Measurements from ENCODE around the gene SPECC1L.
"Not testable (repeated sequence)": the region's sequence is repeated elsewhere in the genome, so short reads cannot be mapped to it uniquely, and the experiment has no call there.

SPECC1L gene, protein sequence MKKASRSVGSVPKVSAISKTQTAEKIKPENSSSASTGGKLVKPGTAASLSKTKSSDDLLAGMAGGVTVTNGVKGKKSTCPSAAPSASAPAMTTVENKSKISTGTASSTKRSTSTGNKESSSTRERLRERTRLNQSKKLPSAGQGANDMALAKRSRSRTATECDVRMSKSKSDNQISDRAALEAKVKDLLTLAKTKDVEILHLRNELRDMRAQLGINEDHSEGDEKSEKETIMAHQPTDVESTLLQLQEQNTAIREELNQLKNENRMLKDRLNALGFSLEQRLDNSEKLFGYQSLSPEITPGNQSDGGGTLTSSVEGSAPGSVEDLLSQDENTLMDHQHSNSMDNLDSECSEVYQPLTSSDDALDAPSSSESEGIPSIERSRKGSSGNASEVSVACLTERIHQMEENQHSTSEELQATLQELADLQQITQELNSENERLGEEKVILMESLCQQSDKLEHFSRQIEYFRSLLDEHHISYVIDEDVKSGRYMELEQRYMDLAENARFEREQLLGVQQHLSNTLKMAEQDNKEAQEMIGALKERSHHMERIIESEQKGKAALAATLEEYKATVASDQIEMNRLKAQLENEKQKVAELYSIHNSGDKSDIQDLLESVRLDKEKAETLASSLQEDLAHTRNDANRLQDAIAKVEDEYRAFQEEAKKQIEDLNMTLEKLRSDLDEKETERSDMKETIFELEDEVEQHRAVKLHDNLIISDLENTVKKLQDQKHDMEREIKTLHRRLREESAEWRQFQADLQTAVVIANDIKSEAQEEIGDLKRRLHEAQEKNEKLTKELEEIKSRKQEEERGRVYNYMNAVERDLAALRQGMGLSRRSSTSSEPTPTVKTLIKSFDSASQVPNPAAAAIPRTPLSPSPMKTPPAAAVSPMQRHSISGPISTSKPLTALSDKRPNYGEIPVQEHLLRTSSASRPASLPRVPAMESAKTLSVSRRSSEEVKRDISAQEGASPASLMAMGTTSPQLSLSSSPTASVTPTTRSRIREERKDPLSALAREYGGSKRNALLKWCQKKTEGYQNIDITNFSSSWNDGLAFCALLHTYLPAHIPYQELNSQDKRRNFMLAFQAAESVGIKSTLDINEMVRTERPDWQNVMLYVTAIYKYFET

DNA sequence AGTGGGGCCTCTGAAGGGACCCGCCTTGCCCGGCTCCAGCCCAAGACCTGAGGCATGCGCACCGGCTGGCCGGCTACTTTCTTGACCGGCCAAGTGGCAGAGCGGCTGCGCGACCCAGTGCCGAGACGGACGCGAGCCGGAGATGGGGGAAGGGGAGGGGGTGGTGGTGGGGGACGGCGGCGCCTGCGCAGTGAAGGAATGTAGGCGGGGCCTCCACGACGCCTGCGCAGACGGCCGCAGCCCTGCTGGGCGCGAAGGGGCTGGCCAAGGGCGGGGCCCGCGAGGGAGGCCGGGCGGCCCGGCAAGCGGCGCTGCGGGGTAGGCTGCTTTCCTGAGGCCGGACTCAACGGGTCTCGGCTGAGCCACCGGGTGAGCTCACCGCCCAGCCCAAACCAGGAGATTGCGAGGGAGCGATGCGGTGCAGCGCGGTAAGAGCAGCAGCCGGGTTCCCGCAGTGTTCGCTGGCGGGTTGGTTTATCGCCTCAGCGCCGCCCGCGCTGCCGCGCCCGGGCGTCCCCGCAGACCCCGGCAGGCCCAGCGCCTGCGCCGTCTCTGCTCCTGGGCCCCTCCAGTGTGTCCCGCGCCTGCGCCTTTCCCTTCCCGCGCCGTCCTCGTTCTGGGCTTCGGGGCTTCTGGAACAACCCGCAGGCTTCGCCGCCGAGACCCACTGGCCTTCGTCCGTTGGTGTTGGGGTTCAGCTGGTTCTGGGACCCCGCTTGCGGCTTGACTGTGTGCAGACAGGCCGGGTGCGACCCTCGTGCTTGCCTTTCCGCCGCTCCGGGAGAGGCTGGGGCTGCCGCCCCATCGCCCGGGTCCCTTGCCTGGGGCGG, at the start of gene SPECC1L:
Gene SPECC1L, plus strand, starts transcription at position 276 of the 830 bp plus-strand sequence. CDS start 31,401 bp downstream, outside the sequence.
- peak; percentile 77 to 92 for DNase-seq (ENCODE audit: extremely low read depth in 1 of 2, low read depth in 1 of 2)

DNA sequence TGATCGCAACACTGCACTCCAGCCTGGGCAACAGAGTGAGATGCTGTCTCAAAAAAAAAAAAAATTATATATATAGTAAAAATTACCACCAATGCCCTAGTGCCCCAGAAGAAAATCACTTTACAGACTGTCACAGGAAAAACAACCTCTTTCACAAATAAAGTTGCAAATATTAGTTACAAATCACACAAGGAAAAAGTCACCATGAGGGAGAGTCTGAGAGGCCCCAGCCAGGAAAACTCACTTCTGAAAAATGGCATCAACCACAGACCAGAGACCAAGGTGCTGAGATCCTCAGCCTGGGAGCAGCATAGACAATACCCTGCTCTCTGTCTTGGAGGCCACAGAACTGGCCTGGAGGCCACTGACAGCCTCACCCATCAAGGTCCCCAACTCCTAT, 46.2 kb upstream of the SPECC1L start:
- no peak for DNase-seq (ENCODE audit: extremely low read depth in 1 of 2, low read depth in 1 of 2)

DNA sequence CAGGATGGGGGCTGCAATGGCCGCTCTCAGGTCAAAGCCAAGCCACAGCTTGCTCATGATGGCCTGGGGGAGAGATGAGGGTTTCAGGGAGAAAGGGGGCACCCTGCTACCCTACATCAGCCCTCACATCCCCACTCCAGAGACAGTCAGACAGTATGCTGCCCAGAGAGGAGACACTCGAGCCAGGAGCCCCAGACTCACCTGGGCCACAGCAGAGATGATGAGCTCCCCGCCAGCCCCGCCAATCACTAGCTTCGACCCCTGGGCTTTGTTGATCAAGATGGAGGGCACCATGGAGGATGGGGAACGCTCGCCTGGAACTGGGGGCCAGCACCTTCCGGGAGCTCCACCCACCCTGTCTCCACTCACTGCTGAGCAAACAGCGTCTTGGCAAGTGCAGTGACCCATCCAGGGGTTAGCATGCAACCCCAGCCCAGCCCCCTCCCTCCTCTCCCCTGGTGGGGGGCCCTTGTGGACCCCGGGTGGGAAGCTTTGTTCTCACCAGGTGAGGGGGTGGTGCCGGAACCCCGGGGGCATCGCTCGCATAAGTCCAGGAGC, 45.5 kb upstream of the SPECC1L start:
- DNase-seq (ENCODE audit: extremely low read depth in 1 of 2, low read depth in 1 of 2) = no peak

DNA sequence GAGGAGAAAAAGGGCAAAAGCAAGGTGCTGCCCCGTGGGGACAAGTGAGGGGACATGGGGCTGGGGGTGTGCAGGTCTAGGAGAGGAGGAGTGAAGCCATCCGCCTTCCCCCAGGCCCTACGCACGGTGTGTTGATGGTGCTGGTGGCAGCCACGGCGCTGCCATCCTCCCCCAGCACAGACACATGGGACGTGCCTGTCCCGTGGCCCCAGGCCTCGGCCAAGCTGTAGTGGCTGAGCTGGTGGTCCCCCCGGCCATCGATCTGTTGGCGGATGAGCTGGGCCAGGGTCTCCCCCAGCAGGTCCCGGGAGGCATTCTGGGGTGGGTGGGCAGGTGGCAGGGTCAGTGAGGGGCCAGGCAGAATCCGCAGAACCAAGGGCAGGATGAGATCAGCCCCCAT, 44.7 kb upstream of the SPECC1L start:
- no peak for DNase-seq (ENCODE audit: extremely low read depth in 1 of 2, low read depth in 1 of 2)

DNA sequence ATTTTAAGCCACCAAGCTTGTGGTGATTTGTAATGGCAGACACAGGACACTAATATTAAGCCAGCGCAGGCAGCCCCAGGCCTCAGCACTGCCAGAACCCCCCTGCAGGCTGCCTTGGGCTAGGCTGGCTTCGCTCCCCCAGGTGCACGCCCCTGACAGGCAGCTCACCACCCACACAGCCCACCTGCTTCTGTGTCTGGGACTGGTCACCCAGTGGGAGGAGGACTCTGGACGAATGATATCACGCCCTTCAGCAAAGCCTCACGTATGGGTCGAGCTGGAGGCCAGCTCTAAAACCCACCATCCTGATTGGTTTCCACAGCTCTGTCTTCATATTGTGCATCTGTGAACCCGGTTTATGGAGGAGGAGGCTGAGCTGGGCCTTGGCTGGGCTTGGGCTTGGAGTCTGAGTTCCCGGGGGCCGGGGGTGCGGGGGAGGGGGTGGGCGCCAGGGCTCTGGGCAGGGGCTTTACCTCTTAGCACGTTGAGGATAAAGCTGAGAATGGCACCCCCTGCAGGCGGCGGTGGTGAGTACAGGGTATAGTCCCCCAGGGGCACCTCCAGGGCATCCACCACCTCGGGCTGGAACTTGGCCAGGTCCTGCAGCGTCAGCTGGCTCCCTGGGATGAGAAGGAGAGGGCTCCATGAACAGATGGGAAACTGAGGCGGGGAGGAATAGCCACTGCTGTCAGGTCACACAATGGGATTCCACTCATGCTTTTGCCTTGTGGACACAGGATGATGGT, 39.5 kb upstream of the SPECC1L start:
- DNase-seq (ENCODE audit: extremely low read depth in 1 of 2, low read depth in 1 of 2) = peak; percentile 30 to 40

DNA sequence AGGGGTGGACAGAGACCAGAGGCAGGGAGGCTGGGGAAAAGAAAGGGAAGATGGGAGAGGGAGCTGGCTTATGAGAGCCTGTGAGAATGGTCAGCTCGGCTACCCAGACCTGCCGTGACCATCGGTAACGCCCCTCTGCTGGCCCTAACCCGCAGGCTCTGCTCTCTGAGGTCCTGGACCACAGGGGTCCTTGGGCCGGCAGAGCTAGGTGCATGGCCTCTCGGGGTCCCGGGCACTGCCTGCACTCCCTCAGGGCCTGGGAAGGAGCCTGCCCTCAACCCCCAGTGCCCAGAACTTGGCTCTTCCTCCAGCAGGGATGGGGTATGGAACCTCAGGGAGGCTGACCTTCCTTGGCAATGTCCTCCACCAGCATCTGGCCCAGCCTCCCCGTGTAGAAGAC, 38.9 kb upstream of the SPECC1L start:
- DNase-seq (ENCODE audit: extremely low read depth in 1 of 2, low read depth in 1 of 2) = no peak

DNA sequence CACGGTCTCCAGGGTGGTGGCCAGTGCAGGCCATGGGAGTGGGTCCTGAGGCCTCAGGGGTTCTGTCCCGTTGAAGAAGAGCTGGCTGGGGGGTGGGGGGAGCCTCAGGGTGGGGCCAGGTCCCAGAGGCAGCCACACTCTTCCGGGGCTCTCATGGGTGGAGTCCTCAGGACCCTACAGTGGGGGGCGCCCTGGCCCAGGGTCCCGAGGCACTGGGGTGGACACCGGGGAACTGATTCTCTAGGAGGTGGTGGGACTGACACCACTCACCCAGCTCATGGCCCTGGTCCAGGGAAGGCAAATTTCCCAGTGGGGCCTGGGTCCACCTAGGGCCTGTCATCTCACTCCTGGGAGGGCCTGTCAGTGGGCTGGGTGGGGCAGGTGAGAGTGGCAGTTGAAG, 38.5 kb upstream of the SPECC1L start:
- no peak for DNase-seq (ENCODE audit: extremely low read depth in 1 of 2, low read depth in 1 of 2)

DNA sequence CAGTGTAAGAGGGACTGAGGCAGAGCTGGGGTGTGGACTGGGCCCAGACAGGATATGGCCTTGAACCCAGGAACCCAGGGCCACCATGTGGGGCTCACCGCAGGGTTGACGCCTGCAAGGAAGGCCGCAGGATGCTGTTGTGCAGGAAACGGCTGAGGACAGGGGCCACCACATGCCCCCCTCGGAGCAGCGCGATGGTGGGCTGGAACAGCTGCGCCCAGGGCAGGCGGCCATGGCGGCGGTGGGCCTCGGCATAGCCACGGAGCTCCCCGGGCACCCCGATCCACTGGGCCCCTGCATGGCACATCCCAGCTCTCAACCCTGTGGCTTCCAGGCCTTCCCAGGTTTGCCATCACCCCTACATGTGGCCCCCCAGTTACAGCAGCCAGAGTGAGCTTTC, 37.9 kb upstream of the SPECC1L start:
- DNase-seq (ENCODE audit: extremely low read depth in 1 of 2, low read depth in 1 of 2) = no peak

DNA sequence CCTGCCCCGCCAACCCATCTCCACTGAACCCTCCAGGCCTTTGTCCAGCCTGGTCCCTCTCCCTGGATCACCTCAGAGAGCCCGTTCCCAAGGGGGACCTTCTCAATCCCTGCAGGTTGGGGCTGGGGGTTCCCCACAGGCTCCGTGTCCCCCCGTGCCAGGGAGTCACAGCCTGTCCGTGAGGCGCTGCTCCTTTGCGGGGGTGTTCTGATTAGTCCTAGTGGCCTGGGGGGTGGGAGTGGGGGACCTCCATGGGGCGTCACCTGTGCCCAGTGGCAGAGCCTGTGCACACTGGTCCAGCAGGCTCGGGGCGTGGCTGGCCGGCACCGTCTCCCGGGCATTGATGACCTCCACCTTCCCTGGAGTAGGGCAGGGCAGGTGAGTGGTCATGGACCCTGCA, 37.4 kb upstream of the SPECC1L start:
- no peak for DNase-seq (ENCODE audit: extremely low read depth in 1 of 2, low read depth in 1 of 2)

DNA sequence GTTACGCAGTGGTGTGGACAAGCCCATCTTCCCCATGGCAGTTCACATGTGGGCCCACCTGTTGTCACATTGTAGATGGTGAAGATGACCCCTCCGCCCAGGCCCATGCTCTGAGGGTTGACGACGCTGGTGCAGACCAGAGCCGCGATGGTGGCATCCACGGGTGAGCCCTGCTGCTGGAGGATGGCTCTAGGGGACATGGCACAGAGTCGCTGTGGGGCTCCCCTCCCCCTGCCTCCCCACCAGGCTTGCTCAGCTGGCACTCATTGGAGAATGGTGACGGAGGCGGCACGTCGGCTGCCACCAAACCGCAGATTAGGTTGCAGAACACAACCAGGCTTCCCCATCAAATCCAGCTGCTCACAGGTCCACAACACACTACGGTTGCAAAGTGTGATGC, 36.8 kb upstream of the SPECC1L start:
- DNase-seq (ENCODE audit: extremely low read depth in 1 of 2, low read depth in 1 of 2) = no peak

DNA sequence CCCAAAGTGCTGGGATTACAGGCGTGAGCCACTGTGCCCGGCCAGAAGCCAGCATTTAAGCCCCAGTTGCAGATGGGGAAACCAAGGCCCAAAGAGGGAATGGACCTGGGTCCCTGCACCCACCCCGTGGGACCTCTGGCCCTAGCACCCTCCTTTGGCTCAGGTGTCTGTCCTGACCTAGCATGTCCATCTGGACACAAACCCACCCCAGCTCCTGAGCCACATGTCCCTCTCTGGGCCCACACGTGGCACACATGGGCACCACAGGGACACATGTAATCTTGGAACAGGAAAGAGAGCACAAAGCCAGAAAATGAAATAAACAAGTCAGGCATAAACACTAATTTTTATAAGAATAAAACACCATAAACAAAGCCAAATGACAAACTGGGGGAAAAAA, 35.3 kb upstream of the SPECC1L start:
- DNase-seq (ENCODE audit: extremely low read depth in 1 of 2, low read depth in 1 of 2) = no peak

DNA sequence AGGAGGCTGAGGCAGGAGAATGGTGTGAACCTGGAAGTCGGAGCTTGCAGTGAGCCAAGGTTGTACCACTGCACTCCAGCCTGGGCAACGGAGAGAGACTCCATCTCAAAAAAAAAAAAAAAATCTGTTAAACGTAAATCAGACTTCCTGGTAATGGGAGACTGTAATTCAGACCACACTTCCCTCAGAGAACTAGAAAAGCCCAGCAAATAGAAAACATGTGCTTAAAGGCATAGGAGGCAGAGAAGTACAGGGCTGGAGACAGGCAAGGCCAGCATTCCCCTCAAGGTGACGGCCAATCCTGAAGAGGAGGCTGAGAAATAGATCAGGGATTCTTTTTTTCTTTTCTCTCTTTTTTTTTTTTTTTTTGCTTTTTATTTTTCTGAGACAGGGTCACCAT, 34.0 kb upstream of the SPECC1L start:
- no peak for DNase-seq (ENCODE audit: extremely low read depth in 1 of 2, low read depth in 1 of 2)

DNA sequence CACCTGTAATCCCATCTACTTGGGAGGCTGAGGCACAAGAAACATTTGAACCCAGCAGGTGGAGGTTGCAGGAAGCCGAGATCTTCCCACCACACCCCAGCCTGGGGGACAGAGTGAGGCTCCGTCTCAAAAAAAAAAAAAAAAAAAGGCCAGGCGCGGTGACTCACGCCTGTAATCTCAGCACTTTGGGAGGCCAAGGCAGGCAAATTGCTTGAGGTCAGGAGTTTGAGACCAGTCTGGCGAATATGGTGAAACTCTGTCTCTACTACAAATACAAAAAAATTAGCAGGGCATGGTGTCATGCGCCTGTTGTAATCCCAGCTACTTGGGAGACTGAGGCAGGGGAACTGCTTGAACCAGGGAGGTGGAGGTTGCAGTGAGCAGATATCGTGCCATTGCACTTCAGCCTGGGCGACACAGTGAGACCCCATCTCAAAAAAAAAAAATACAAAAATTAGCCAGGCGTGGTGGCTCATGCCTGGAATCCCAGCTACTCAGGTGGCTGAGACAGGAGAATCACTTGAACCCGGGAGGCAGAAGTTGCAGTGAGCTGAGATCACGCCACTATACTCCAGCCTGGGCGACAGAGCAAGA, 32.4 kb upstream of the SPECC1L start:
- not testable (repeated sequence) for DNase-seq (ENCODE audit: extremely low read depth in 1 of 2, low read depth in 1 of 2)

DNA sequence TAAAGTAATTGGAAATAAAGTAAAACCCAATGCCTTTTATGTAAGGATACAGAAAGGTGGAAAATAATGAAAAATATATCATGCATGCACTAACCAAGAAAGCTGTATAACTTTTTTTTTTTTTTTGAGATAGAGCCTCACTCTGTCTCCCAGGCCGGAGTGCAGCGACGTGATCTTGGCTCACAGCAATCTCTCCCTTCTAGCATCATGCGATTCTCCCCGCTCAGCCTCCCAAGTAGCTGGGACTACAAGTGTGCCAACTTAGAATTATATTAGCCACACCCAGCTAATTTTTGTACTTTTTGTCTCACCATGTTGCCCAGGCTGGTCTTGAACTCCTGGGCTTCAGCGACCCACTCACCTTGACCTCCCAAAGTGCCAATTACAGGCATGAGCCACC, 30.2 kb upstream of the SPECC1L start:
- no peak for DNase-seq (ENCODE audit: extremely low read depth in 1 of 2, low read depth in 1 of 2)

DNA sequence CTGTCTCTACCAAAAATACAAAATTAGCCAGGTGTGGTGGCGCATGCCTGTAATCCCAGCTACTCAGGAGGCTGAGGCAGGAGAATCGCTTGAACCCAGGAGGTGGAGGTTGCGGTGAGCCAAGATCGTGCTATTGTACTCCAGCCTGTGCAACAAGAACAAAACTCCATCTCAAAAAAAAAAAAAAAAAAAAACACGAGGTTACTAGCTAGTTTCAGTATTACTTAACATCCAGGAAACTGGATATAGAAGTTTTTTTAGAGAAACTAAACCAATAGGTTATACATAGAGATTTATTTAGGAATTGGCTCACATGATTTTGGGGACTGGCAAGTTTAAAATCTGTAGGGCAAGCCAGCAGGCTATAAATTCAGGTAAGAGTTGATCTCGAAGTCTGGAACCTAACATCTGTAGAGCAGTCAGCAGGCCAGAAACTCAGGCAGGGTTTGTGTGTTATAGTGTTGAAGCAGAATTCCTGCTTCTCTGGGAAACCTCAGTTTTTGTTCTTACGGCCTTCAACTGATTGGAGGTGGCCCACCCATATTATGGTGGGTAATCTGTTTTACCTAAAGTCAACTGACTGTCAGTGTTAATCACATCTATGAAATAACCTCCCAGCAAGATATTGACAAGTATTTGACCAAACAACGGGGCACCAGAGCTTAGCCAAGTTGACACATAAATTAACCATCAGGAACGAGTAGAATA, 29.5 kb upstream of the SPECC1L start:
- DNase-seq (ENCODE audit: extremely low read depth in 1 of 2, low read depth in 1 of 2) = not testable (repeated sequence)

DNA sequence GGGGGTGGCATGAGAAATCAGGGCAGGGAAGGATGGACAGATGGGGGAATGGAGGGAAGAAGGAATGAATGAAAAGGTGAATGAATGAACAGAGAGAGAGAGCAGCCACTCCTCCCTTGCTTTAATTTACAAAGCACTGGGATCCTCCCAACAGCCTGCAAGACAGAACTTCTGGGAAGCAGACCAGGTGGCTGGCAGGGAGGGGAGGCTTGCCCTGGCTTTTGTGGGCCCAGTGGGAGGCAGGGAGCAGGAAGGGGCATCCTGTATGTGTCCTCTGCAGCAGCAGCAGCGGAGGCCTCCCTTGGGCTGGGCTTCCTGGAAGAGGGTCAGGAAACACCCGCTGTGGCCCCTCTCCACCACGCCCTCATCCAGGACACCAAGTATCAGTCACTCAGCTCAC, 27.2 kb upstream of the SPECC1L start:
- not testable (repeated sequence) for DNase-seq (ENCODE audit: extremely low read depth in 1 of 2, low read depth in 1 of 2)

DNA sequence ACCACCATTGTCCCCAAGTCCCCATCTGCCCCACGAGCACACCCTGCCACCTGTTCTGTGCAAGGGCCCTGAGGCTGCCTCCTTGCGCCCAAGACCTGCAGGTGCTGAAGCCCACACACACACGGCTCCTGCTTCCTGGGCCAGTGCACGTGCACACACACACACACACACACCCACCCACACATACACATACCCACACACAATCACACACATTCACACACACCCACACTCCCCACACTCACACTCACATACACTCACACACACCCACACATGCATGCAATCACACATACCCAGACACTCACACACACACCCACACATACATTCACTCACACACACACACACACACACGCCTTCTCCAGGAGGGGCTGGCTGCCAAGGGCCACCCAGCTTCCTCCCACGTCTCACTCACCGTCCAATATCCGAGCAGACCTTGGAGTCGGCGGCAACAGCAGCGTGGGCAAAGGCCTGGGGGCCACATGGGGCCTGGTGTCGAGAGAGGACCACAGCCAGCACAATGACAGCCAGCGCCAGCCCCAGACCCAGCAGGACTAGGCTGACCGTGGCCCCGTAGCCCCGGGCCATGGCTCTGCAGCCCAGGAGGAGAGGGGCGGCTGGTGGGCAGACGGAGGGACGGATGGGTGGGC, 26.4 kb upstream of the SPECC1L start:
- no peak for DNase-seq (ENCODE audit: extremely low read depth in 1 of 2, low read depth in 1 of 2)

DNA sequence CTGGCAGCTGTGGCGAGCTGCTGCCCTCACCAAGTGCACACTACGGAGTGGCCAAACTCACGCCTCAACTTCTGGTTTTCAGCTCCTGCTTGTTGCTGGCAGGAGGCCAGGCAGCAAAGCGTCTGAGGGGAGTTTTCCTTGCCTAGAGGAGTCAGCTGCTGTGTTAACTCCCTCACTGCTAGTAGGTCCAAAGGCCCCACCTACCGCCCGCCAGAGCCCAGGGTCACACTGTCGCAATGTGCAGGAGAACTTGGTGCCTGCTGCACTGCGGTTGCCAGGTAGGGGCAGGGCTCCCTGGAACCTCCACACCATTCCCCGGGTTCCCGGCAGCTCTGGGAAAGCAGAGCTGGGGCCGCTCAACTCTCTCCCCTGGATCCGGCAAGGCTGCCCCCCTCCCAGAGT, 25.6 kb upstream of the SPECC1L start, which contains the start of gene GGT5:
Gene GGT5, minus strand, starts transcription at position 53 of the 402 bp plus-strand sequence. CDS start 357 bp downstream, outside the sequence.
- DNase-seq (ENCODE audit: extremely low read depth in 1 of 2, low read depth in 1 of 2) = not testable (repeated sequence)
